ENCODE results near the gene TPCN2. TPM values are rescaled to one million over a fixed set of nuclear protein-coding genes. Genes with fewer than 3 reads are reported as not detected.

Gene TPCN2
- total RNA-seq, 1 experiment from 2014 or later: 28.9 TPM

GRCh38 chr11:69035946-69036340 lies 12.8 kb upstream of the TPCN2 start:
- Histone ChIP-seq H3K27ac (ENCODE audit: low read depth, low read length, poor library complexity, severe bottlenecking) (no peak overlapping the region), H3K36me3 (ENCODE audit: insufficient read depth, low read length, poor library complexity, severe bottlenecking) (no peaks in the 10 kb centered on the region), H3K9me3 (ENCODE audit: low read depth, low read length, poor library complexity, severe bottlenecking) (no peaks in the 10 kb centered on the region), H3K4me1 (ENCODE audit: insufficient read depth, low read length, poor library complexity, severe bottlenecking) (peaks cover 12% of the 10 kb centered on the region), H3K27me3 (replicated peaks; ENCODE audit: insufficient read depth, low read depth, low read length, poor library complexity) (no peaks in the 10 kb centered on the region), H3K4me3 (ENCODE audit: low read depth, low read length, poor library complexity, severe bottlenecking) (no peak overlapping the region)
- intact Hi-C loops (cut with micrococcal nuclease; ENCODE audit: unreplicated experiment): no loop called here
- DNase-seq (ENCODE audit: low spot score): no peak
- TF ChIP-seq EZH2 (IDR thresholded peaks at IDR 0.05; ENCODE audit: borderline replicate concordance, low read depth, low read length, poor library complexity, severe bottlenecking): no peak
- TF ChIP-seq, protein P1, sequence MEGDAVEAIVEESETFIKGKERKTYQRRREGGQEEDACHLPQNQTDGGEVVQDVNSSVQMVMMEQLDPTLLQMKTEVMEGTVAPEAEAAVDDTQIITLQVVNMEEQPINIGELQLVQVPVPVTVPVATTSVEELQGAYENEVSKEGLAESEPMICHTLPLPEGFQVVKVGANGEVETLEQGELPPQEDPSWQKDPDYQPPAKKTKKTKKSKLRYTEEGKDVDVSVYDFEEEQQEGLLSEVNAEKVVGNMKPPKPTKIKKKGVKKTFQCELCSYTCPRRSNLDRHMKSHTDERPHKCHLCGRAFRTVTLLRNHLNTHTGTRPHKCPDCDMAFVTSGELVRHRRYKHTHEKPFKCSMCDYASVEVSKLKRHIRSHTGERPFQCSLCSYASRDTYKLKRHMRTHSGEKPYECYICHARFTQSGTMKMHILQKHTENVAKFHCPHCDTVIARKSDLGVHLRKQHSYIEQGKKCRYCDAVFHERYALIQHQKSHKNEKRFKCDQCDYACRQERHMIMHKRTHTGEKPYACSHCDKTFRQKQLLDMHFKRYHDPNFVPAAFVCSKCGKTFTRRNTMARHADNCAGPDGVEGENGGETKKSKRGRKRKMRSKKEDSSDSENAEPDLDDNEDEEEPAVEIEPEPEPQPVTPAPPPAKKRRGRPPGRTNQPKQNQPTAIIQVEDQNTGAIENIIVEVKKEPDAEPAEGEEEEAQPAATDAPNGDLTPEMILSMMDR (conservative IDR thresholded peaks at IDR 0.05; ENCODE audit: low read depth, low read length): no peak
- BruUV-seq (replicated peaks): no TSS peak
- CTCF ChIA-PET: no interaction called here
- POLR2A ChIA-PET (ENCODE audit: low non-redundant PET): interaction anchor here (0.7 kb wide), 1 partner anchor 63 kb away, joined by 8 read pairs; no protein-coding TSS in a partner anchor

DNA sequence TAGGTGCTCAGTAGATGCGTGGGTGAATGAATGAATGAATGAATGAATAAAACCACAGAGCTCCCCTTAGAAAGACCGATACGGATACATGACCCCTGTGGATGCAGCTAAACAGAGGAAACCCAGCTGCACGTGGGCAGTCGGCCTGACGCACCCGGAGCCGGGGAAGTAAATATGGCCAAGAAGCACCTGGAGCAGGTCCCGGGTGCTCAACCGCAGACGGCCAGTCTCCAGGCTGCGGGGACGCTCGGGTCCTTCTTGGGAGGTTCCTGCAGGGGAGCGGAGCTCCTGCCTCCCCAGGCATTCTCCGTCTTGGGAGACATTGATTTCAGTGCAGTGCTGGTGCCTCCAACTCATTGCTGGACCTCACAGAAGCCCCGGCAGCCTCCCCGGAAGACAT lies 11.7 kb upstream of the TPCN2 start:
- intact Hi-C loops (cut with micrococcal nuclease; ENCODE audit: unreplicated experiment): no loop called here
- CTCF ChIA-PET: interaction anchor here (0.7 kb wide), 1 partner anchor 67 kb away, joined by 3 read pairs; no protein-coding TSS in a partner anchor
- POLR2A ChIA-PET (ENCODE audit: low non-redundant PET): no interaction called here
- Histone ChIP-seq H3K36me3 (ENCODE audit: insufficient read depth, low read length, poor library complexity, severe bottlenecking) (no peaks in the 10 kb centered on the region), H3K27me3 (replicated peaks; ENCODE audit: insufficient read depth, low read depth, low read length, poor library complexity) (no peaks in the 10 kb centered on the region), H3K9me3 (ENCODE audit: low read depth, low read length, poor library complexity, severe bottlenecking) (no peaks in the 10 kb centered on the region), H3K4me3 (ENCODE audit: low read depth, low read length, poor library complexity, severe bottlenecking) (no peak overlapping the region), H3K27ac (ENCODE audit: low read depth, low read length, poor library complexity, severe bottlenecking) (no peak overlapping the region), H3K4me1 (ENCODE audit: insufficient read depth, low read length, poor library complexity, severe bottlenecking) (peaks cover 19% of the 10 kb centered on the region)
- no peak for DNase-seq (ENCODE audit: low spot score)
- no TSS peak for BruUV-seq (replicated peaks)
- no peak for TF ChIP-seq EZH2 (IDR thresholded peaks at IDR 0.05; ENCODE audit: borderline replicate concordance, low read depth, low read length, poor library complexity, severe bottlenecking)
- TF ChIP-seq, protein P1 (conservative IDR thresholded peaks at IDR 0.05; ENCODE audit: low read depth, low read length): no peak

- POLR2A ChIA-PET (ENCODE audit: low non-redundant PET): no interaction called here
- TF ChIP-seq, protein P1 (conservative IDR thresholded peaks at IDR 0.05; ENCODE audit: low read depth, low read length): no peak
- TF ChIP-seq EZH2 (IDR thresholded peaks at IDR 0.05; ENCODE audit: borderline replicate concordance, low read depth, low read length, poor library complexity, severe bottlenecking): no peak
- H3K9me3 ChIP-seq (ENCODE audit: low read depth, low read length, poor library complexity, severe bottlenecking): no peaks in the 10 kb centered on the region
- no peaks in the 10 kb centered on the region for H3K36me3 ChIP-seq (ENCODE audit: insufficient read depth, low read length, poor library complexity, severe bottlenecking)
- intact Hi-C loops (cut with micrococcal nuclease; ENCODE audit: unreplicated experiment): no loop called here
- no peak overlapping the region for H3K27ac ChIP-seq (ENCODE audit: low read depth, low read length, poor library complexity, severe bottlenecking)
- CTCF ChIA-PET: no interaction called here
- peaks cover 19% of the 10 kb centered on the region for H3K4me1 ChIP-seq (ENCODE audit: insufficient read depth, low read length, poor library complexity, severe bottlenecking)
- no peak overlapping the region for H3K4me3 ChIP-seq (ENCODE audit: low read depth, low read length, poor library complexity, severe bottlenecking)
- BruUV-seq (replicated peaks): no TSS peak
- H3K27me3 ChIP-seq (replicated peaks; ENCODE audit: insufficient read depth, low read depth, low read length, poor library complexity): no peaks in the 10 kb centered on the region
- DNase-seq (ENCODE audit: low spot score): no peak
Measured at GRCh38 chr11:69037544-69037943, 11.2 kb upstream of the TPCN2 start.

Measured in A673 (cell line).